HFF-Myc (cell line): ENCODE results near the gene DAPK2.

Experiments used
- DNase-seq: peaks from one replicate; pipeline ENCODE4 v3.0.0-alpha.2; 2011; ENCODE audit warnings: low read depth; ENCODE audit errors: extremely low read depth
- H3K4me3 ChIP-seq: replicated peaks from 2 replicates; pipeline ENCODE4 v1.5.1; 2011; ENCODE audit warnings: low read depth, mild to moderate bottlenecking, control low read depth, low read length
- CTCF ChIP-seq: IDR thresholded peaks from 2 replicates; pipeline ENCODE4 v1.5.1; 2012; ENCODE audit warnings: mild to moderate bottlenecking, low read depth, low read length, control low read depth; ENCODE audit errors: missing control alignments

The DAPK2 gene

GRCh38 chr15:64045101-64045435, 1.2 kb downstream of the DAPK2 start:
- H3K4me3 ChIP-seq, result no peak overlapping the region; the same call in 1 of the 2 replicates
- no peak for DNase-seq
- no peak for TF ChIP-seq CTCF

DNA sequence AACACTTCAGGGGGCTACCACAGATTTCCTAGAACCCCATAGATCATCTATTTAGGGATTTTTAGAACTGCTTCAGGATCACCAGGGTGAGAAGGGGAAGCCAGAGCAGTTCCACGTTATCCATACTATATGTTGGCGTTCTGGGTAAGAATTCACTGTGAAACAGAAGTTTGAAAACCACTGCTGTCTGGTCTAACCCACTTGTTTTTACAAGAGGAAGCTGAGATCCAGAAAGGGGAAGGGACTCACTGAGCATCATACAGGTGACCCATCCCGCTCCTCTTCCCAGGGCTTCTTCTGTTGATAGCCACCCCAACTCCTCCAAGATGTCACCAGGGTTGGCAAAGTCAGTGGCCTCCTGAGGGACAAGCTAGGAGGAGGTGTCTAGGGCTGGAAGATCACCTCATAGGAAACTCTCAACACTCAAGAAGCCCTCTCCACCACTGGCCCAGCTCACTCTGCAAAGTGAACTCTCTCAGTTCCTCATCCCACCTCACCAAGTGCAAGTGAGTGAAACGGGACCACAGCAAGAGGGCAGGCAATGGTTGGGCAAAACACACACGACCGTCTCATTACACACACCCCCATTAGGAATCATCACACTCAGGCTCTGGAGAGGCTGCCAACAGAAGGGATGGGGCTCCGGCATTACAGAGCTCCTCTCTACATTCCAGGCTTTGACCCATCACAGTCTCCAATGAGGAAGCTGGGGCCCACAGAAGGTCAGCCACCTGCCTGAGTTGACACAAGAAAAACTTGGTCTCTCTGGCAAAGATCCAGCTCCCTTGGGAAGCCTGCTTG, 1.8 kb downstream of the DAPK2 start:
- no peak overlapping the region for H3K4me3 ChIP-seq
- no peak for TF ChIP-seq CTCF
- DNase-seq, result no peak

DNA sequence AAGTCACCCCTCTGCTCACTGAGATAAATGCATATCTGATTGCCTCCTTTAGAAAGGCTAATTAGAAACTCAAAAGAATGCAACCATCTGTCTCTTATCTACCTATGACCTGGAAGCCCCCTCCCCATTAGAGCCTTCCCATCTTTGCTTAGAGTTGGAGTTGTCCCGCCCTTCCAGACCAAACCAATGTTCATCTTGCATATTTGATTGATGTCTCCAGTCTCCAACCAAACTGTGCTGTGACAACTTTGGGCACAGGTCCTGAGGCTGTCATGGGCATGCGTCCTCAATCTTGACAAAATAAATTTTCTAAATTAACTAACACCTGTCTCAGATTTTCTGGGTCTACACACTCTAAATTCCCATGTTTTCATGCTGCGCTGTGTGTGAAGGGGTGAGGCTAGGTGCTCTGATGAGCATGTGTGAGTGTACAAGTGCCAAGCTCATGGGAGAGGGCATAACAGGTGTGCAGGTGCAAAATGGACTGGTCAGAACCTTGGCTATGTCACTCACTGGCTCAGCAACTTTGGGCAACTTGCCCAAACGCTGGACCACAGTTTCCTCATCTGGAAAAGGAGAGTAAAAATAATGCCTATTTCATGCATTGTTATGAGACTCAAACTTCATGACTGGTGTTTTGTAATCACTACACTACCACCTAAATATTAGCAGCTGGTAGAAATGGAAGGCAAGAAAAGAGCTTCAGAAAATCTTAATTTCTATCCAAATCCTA, 7.2 kb downstream of the DAPK2 start:
- TF ChIP-seq CTCF, result no peak
- no peak for DNase-seq
- H3K4me3 ChIP-seq, result no peak overlapping the region

DNA sequence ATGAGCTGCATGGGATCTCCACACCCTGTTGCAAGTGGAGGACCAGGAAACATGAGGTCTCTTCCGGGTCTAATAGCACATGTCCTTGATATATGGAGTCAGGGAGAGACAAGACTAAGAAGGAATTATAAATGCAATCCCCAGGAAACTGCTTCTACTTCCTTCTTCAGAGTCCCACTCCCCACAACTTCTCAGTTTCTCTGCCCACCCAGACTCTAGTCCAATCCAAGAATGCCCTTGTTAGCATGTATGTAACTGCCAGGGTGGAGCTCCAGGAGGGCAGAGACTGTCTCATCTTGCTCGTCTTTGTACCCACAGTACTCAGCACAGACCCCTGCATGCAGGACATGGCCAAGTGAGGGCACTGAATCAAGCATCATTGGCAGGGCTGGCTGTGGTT, 8.3 kb downstream of the DAPK2 start:
- DNase-seq, result no peak
- H3K4me3 ChIP-seq, result no peak overlapping the region
- TF ChIP-seq CTCF, result no peak

GRCh38 chr15:64037116-64037515, 9.2 kb downstream of the DAPK2 start:
- H3K4me3 ChIP-seq, result no peak overlapping the region
- TF ChIP-seq CTCF, result no peak
- no peak for DNase-seq

GRCh38 chr15:64035525-64035924, 10.8 kb downstream of the DAPK2 start:
- no peak overlapping the region for H3K4me3 ChIP-seq
- no peak for TF ChIP-seq CTCF
- no peak for DNase-seq

DNA sequence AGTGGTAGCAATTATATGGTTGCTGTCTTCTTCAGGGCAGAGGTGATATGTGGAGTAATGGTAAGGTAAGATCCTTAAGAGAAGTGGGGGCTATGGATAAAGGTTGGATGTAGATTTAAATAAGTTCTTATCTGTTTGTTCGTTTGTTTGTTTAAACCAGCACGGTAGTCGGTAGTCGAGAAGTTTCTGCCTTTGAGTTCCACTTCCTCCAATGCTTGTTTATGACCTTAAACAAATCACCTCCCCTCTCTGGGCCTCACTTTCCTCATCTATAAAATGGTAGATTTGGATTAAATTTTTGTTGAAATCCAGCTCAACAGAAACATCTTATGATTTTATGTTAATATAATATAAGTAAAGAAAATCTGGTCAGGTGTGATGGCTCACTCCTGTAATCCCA, 11.8 kb downstream of the DAPK2 start:
- TF ChIP-seq CTCF, result no peak
- H3K4me3 ChIP-seq, result no peak overlapping the region
- no peak for DNase-seq
